Stimulated activated CD8-positive, alpha-beta memory T cell treated with anti-CD3 and anti-CD28 coated beads, Interleukin-12 subunit alpha, Interleukin-12 subunit beta, amount 100 ng/mL, for 4 hours (primary cell): ENCODE results near the gene TMEM255B.
"Not testable (repeated sequence)": the region's sequence is repeated elsewhere in the genome, so short reads cannot be mapped to it uniquely, and the experiment has no call there.

Source experiments
- DNase-seq: peaks from one replicate; pipeline ENCODE4 v3.0.0-alpha.2; 2020; ENCODE audit warnings: low read depth

The TMEM255B gene

GRCh38 chr13:113758651-113759524 lies at the start of gene TMEM255B:
TSS of gene TMEM255B (plus strand) at chr13:113759226. CDS start at chr13:113759270, 44 bp downstream.
- DNase-seq, result peak; percentile 59

GRCh38 chr13:113722921-113723320 lies 36.1 kb upstream of the TMEM255B start:
- DNase-seq, result no peak

- no peak for DNase-seq
Observed at GRCh38 chr13:113723410-113724015, 35.5 kb upstream of the TMEM255B start.

DNA sequence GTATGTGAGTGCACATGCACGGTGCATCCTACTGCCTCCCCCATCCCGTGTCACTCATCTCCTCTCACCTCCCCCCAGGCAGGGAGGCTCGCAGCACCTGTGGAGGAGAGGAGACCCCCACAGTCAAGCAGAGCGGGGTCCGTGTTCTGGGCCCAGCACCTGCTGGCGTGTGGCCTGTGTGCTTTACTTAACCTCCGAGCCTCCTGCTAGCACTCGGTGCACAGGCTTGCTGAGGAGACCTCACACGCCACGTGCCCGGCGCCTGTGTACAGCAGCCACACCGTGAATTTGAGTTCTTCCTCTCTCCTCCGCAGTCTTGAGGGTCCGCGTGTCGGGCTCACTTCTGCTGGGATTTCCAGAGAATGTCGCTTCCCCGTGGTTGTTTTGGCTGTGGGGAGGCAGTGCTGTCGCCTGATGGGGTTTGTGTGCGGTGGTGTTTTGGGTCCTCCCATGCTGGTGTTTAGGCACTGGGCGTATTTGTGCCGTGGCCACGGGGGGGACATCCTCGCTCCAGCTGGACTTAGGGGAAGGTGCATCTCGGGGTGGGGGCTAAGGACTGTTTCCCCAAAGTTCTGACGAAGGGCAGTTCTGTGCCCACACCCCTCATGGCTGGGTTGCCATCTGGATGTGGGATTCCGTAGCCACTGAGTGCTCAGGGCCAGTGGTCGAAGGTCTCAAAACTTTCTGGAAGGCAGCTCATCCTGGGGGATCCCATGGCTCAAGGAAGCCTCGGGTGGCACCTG lies 34.8 kb upstream of the TMEM255B start:
- no peak for DNase-seq

DNA sequence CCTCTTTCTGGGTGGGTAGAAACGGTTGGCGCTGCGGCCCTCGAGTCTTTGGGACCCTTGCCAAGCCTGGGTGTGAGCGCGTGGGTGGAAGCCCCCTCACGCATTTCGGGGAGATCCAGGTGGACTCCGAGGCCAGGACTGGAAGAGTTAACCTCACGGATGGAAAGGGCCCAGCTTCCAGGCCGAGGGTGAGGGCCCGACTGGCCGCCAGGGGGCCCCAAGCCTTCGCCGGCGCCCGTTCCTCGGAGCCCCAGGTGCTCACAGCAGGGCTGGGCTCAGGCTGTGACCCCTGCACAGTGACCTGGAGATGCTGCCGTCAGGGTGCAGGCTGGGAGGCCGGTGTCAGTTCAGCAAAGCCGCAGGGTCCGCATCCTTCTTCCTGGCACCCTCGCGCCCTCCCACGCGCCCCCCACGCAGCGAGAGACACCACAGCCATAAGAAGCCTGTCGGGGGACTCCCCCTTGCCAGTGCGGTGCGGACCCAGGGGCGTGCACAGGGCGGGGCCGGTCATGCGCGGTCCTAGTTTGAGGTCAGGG lies 34.2 kb upstream of the TMEM255B start:
- DNase-seq, result peak; percentile 73

DNA sequence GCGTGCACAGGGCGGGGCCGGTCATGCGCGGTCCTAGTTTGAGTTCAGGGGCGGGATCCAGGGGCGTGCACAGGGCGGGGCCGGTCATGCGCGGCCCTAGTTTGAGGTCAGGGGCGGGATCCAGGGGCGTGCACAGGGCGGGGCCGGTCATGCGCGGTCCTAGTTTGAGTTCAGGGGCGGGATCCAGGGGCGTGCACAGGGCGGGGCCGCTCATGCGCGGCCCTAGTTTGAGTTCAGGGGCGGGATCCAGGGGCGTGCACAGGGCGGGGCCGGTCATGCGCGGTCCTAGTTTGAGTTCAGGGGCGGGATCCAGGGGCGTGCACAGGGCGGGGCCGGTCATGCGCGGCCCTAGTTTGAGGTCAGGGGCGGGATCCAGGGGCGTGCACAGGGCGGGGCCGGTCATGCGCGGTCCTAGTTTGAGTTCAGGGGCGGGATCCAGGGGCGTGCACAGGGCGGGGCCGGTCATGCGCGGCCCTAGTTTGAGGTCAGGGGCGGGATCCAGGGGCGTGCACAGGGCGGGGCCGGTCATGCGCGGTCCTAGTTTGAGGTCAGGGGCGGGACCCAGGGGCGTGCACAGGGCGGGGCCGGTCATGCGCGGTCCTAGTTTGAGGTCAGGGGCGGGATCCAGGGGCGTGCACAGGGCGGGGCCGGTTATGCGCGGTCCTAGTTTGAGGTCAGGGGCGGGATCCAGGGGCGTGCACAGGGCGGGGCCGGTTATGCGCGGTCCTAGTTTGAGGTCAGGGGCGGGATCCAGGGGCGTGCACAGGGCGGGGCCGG lies 33.5 kb upstream of the TMEM255B start:
- DNase-seq, result peak; percentile 41

DNA sequence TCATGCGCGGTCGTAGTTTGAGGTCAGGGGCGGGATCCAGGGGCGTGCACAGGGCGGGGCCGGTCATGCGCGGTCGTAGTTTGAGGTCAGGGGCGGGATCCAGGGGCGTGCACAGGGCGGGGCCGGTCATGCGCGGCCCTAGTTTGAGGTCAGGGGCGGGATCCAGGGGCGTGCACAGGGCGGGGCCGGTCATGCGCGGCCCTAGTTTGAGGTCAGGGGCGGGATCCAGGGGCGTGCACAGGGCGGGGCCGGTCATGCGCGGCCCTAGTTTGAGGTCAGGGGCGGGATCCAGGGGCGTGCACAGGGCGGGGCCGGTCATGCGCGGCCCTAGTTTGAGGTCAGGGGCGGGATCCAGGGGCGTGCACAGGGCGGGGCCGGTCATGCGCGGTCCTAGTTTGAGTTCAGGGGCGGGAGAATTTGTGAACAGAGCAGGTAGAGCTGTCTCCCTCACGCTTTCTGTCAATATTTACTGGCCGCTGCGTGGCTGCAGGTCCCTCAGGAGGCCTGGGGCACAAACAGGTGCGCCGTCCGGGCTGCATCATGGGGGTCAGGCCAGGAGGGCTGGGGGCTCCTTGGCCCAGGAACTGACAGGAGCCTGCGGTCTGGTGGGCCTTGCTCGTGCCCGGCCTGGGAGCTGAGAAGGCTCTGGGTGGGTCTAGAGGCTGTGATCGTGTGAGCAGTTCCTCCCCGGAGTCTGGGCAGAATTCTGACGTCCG lies 32.8 kb upstream of the TMEM255B start:
- not testable (repeated sequence) for DNase-seq

DNA sequence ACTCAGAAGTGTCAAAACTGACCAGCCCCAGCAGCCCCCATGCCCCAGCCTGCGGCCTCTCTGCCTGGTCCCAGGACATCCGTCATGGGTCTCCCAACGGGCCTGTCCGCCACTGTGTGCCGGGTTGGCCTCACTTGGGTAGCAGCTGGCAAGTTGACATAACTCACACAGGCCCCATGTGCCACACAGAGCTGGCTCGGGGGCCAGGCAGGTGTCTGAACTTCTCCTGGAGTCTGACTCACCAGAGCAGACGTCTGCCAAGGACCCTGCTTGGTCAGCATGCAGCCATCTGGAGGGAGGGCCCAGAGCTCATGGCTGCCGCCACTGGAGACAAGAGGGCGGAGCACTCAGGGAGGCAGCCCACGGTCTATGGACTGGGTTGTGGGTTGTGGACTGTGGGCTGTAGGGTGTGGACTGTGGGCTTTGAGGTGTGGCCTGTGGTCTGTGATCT lies 32.0 kb upstream of the TMEM255B start:
- DNase-seq, result no peak

- no peak for DNase-seq
Observed at GRCh38 chr13:113728571-113729054, 30.4 kb upstream of the TMEM255B start.

- no peak for DNase-seq
Observed at GRCh38 chr13:113729187-113730019, 29.6 kb upstream of the TMEM255B start.

DNA sequence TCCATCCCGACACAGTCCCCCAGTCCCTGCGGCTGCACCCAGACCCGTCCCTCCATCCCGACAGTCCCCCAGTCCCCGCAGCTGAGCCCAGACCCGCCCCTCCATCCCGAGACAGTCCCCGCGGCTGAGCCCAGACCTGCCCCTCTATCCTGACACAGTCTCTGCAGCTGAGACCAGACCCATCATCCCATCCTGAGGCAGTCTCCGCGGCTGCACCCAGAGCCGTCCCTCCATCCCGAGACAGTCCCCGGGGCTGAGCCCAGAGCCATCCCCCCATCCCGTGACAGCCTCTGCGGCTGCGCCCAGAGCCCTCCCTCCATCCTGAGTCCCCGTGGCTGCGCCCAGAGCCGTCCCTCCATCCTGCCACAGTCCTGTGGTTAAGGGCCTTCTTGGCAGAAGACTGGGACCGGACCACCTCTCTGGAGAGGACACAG lies 28.8 kb upstream of the TMEM255B start:
- no peak for DNase-seq

DNA sequence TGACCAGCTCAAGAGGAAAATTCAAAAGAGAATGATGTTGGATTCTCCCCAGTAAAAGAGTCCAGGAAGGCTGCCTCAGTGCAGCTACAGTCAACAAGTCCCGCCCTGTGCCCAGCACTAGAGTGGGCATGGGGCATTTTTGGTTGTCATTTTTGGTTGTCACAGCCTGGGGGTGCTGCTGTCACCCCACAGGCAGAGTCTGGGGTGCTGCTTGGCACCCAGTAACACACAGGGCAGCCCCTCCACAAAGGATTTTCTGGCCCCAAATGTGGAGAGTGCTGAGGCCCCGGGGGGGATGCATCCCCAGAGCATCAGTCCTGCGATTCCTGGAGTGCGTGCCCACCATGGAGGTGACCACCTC lies 28.2 kb upstream of the TMEM255B start:
- DNase-seq, result no peak

DNA sequence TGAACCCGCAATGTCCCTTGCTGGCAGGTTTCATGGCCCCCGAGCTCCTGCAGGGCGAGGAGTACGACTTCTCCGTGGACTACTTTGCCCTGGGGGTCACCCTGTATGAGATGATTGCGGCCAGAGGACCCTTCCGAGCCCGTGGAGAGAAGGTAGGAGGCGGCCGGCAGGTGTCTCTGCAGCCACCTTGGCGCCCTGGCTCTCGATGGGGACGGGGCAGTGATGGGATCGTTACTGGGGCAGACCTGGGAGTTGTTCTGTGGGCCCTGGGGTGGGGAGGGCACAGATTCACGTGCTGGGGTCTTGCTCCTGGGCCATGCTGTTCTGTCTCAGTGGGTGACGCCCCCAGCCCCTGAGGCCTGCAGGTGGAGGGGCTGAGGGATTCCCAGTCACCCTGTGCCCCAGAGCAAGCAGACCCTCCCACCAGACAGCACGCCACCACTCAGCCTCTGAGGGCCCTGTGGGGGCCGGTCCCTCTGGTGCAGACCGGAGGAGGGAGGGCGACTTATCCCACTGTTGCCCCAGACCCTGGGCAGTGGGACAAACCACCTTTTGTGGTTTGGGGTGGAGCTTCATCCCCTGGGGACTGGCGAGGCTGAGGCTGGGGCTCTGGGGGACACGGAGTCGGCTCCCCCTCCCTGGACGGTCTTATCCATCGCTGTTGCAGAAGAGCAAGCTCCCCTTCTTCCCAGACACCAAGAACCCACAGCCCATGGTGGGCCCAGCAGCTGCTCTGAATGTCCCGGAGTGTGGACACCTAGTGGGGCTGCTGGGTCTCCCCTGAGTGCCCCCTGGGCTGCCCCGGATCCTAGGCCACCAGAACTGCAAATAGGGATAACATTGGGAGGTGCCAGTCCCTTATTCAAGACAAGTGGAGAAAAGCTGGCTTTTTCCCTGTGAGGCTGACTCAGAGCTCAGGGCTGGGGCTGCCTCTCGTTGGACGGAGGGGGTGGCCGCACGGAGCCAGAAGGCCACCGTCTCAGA lies 27.5 kb upstream of the TMEM255B start:
- no peak for DNase-seq

GRCh38 chr13:113732176-113732960 lies 26.7 kb upstream of the TMEM255B start:
- no peak for DNase-seq

DNA sequence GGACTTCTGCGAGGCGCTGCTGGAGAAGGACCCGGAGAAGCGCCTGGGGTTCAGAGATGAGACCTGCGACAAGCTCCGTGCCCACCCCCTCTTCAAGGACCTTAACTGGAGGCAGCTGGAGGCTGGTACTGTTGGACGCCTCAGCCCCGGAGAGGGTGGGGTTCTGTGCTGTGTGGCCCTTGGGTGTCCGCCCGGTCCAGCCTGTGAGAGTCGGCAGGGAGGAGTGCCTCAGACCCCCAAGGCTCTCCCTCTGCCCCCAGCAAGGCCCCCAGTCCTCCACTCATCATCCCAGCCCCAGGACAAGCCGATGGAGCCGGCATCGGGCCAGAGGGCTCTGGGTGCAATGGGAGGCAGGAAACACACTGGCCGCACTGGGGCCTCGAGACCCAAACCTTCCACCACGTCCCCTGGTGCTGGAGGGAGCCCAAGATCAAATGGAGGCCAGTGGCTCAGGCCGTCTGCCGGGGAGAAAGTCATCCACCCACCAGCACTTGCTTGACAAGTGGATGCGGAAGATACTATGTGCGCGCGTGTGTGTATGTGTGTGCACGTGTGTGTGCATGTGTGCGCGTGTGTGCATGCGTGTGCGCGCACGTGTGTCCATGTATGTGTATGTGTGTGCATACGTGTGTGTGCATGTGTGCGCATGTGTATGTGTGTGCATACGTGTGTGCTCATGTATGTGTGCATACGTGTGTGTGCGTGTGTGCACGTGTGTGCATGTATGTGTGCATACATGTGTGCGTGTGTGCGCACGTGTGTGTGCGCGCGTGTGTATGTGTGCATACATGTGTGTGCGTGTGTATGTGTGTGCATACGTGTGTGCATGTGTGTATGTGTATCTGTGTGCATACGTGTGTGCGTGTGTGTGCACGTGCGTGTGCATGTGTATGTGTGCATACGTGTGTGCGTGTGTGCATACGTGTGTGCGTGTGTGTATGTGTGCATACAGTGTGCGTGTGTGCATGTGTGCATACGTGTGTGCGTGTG lies 25.8 kb upstream of the TMEM255B start:
- no peak for DNase-seq

- no peak for DNase-seq
Observed at GRCh38 chr13:113734099-113734825, 24.8 kb upstream of the TMEM255B start.
